HG03442 (cell line): ENCODE results near the gene MTA3.
"Not testable (repeated sequence)": the region's sequence is repeated elsewhere in the genome, so short reads cannot be mapped to it uniquely, and the experiment has no call there.

Experiments used
- ATAC-seq: cut with Tn5 transposase; IDR thresholded peaks from one replicate; pipeline ENCODE4 v1.9.1; 2021; ENCODE audit warnings: mild to moderate bottlenecking, moderate library complexity; ENCODE audit not compliant: unreplicated experiment

Gene MTA3

GRCh38 chr2:42606166-42606565, 37.7 kb downstream of the MTA3 start:
- not testable (repeated sequence) for ATAC-seq

- ATAC-seq: no peak
Observed at GRCh38 chr2:42607101-42607637, 38.7 kb downstream of the MTA3 start.

DNA sequence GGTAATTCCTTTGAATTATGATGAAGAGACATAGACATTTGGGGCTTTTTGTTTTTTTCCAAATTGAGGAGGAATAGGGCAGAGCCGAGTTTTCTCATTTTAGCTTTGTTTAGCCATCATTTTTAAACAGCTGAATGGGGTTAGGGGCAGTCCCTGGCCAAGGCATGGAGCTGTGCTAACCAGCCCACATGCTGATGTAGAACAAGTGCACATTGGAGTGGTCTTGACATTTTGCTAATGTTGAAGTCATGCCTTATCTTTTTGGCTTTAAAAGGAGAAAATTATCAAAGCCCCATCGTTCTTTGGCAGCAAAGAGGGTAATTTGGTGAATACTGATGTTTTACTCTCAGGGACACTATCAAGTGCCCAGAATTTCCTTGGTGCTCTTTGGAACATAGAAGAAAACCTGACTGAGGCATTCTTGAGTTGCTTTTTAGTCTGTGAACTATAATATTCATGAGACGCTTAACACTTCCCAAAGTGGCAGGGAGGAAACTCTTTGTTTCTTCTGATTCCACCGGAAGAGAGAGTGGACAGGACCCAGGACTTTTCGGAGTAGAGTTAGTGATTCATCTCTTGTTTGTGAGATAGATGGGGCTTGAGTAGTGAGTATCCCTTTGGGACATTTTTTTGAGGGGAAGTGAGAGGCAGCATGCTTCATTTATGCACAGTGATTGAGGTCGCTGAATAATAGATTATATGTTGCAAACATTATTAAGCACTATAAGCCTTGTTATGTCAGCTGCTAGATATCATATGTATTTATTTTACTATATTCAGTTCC, 45.0 kb downstream of the MTA3 start:
- no peak for ATAC-seq

GRCh38 chr2:42614838-42615237, 46.4 kb downstream of the MTA3 start:
- no peak for ATAC-seq

DNA sequence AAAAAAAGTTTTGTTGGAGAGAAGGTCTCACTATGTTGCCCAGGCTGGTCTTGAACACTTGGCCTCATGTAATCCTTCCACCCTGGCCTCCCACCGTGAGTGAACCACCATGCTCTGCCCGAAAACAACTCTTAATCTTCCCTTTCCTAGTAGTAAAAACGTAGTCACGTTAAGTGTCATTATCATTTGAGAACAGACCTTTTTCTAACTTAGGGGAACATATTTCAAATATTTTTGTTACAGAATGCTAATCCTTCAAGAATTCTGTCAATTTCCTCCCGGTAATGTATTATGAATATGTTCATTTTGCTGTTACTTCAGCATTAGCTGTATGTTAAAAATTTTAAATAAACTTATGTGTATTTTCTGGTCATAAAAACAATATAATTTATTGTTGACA, 49.7 kb downstream of the MTA3 start:
- ATAC-seq: no peak

DNA sequence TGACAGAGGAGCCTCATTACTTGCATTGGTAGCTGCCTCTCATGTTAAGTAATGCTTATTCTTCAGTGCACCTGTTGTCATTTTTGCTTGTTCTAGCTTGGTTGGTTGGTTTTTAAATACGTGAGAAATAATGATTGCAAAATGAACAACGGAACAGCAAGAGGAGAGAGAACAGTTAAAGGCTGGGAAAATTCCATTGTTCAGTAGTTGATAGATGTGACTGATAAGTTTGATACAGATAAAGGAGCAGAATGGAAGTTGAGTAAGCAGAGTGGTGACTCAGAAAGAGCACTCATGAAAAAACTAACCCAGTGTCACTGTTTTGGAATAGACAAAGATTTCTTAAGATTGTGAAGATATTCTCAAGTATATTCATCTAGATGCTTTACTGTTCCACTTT, 50.5 kb downstream of the MTA3 start:
- no peak for ATAC-seq

DNA sequence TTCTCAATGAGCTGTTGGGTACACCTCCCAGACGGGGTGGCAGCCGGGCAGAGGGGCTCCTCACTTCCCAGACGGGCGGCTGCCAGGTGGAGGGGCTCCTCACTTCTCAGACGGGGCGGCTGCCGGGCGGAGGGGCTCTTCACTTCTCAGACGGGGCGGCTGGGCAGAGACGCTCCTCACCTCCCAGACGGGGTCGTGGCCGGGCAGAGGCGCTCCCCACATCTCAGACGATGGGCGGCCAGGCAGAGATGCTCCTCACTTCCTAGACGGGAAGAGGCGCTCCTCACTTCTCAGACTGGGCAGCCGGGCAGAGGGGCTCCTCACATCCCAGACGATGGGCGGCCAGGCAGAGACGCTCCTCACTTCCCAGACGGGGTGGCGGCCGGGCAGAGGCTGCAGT, 53.2 kb downstream of the MTA3 start:
- ATAC-seq: not testable (repeated sequence)

GRCh38 chr2:42622943-42623676, 54.7 kb downstream of the MTA3 start:
- no peak for ATAC-seq

- no peak for ATAC-seq
Observed at GRCh38 chr2:42624047-42624446, 55.6 kb downstream of the MTA3 start.

DNA sequence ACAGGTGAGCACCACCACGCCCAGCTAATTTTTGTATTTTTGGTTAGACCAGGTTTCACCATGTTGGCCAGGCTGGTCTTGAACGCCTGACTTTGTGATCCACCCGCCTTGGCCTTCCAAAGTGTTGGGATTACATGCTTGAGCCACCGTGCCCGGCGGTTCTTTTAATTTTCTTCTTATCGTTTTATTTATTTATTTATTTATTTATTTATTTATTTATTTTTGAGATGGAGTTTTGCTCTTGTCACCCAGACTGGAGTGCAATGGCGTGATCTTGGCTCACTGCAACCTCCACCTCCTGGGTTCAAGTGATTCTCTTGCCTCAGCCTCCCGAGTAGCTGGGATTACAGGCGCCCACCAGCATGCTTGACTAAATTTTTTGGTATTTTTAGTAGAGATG, 59.6 kb downstream of the MTA3 start:
- not testable (repeated sequence) for ATAC-seq

- no peak for ATAC-seq
Observed at GRCh38 chr2:42636934-42637333, 68.5 kb downstream of the MTA3 start.

DNA sequence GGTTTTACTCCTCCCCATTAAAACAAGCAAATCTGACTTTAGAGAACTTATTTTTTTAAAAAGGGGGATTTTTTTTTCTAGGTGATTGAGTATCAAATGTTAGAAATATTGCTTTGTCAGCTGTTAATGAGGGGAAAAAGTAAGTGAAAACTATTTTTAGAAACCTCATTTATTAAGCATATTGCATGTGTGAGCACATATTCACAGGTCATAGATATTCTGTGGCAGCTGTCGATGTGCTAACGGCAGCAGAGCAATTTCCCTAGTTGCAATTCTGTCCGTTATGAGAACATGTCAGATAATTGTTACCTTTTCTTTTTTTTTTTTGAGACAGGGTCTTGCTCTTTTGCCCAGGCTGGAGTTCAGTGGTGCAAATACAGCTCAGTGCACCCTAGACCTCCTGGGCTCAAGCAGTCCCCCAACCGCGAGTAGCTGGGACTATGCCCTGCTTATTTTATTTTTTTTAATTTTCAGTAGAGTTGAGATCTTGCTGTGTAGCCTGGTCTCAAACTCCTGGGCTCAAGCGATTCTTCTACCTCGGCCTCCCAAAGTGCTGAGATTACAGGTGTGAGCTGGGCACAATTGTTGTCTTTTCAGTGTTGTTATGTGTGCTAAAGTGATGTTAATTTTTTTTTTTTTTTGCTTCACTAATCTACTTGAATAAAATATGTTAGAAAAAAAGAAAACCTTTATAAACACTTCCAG, 69.8 kb downstream of the MTA3 start:
- ATAC-seq: no peak

GRCh38 chr2:42639340-42640077, 71.1 kb downstream of the MTA3 start:
- ATAC-seq: no peak

DNA sequence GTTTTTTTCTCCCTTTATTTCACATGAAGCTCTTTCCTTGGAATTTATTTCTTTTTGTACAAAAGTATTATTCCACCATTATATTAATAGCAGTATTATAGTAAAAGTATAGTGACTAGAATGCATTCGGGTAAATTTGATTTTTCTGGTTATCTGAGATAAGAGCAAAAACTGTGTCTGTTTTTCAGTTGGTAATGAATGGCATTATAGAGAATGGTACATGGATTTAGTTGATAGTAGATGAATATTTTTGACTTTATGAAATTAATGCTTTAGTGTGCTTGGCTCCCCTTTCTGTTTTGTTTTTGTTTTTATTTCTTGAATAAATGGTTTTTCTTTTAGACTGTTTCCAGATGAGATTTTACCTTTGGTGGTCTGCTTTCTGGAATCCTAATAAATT, 71.8 kb downstream of the MTA3 start:
- ATAC-seq: no peak

GRCh38 chr2:42642371-42642770, 73.9 kb downstream of the MTA3 start:
- ATAC-seq: not testable (repeated sequence)

DNA sequence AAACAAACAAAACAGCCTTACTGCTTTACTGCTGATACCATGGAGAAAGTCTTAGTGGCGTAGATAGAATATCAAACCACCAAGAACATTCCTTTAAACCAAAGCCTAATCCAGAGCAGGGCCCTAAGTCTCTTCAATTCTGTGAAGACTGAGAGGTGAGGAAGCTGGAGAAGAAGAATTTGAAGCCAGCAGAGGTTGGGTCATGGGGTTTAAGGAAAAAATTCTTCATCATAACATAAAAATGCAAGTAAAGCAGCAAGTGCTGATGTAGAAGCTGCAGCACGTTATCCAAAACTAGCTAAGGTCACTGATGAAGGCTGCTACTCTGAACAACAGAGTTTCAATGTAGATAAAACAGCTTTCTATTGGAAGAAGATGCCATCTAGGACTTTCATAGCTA, 77.1 kb downstream of the MTA3 start:
- no peak for ATAC-seq

GRCh38 chr2:42648796-42649195, 80.4 kb downstream of the MTA3 start:
- ATAC-seq: no peak

DNA sequence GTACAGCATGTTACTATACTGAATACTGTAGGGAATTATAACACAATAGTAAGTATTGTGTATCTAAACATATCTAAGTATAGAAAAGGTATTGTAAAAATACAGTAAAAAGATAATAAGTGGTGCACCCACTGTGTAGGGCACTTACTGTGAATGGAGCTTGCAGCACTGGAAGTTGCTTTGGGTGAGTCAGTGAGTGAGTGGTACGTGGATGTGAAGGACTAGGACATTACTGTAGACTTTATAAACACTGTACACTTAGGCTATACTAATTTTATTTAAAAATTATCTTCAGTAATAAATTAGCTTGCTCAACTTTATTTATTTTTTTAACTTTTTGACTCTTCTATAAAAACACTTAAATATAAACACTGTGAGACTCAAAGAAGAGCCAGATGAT, 82.6 kb downstream of the MTA3 start:
- no peak for ATAC-seq

GRCh38 chr2:42652086-42652485, 83.7 kb downstream of the MTA3 start:
- ATAC-seq: no peak

DNA sequence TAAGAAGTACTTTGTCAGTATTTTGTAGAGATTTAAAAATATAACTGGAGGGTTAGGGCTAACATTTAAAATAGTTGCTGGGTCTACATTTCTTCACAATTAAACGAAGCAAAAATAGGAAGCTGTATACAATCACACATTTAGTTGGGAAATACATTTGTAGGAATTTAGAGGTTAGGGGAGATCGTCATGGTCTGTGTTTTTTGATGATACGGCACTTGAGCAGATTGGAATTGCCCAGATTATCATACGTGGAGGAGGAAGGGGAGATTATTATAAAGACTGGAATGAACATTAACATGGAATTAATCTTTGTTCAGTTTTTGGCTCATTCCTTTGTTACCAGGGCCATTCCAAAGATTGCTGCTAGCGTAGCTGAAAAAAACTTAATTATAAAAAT, 84.6 kb downstream of the MTA3 start:
- no peak for ATAC-seq

GRCh38 chr2:42653908-42654445, 85.5 kb downstream of the MTA3 start:
- no peak for ATAC-seq
